Lower lobe of right lung (tissue), 2 donors: Measurements from ENCODE around the gene TESK1. TPM values are rescaled to one million over a fixed set of nuclear protein-coding genes. Genes with fewer than 3 reads are reported as not detected.

Experiments
- ATAC-seq, 2 donors: fragments of 200-7000 bp; cut with Tn5 transposase; one replicate each; pipeline ENCODE4 v1.9.1; 2020 to 2022; ENCODE audit warnings: mild to moderate bottlenecking in 2 of 2, moderate library complexity in 2 of 2
- DNase-seq: peaks from one replicate; pipeline ENCODE4 v3.0.0-alpha.2; 2020
- H3K27ac ChIP-seq: fragments of 200-600 bp; one replicate; pipeline ENCODE4 v1.8.0; 2022
- H3K27me3 ChIP-seq: fragments of 200-600 bp; one replicate; pipeline ENCODE4 v1.8.0; 2022; ENCODE audit warnings: low read depth
- H3K36me3 ChIP-seq: fragments of 200-600 bp; one replicate; pipeline ENCODE4 v1.8.0; 2022; ENCODE audit warnings: mild to moderate bottlenecking
- H3K4me1 ChIP-seq: fragments of 200-600 bp; one replicate; pipeline ENCODE4 v1.8.0; 2022
- H3K4me3 ChIP-seq: fragments of 200-600 bp; one replicate; pipeline ENCODE4 v1.8.0; 2022; ENCODE audit warnings: mild to moderate bottlenecking
- H3K9me3 ChIP-seq: fragments of 200-600 bp; one replicate; pipeline ENCODE4 v1.8.0; 2022
- intact Hi-C: fragments of 100-400 bp; cut with DNase I; formaldehyde crosslinking; loops from one replicate; pipeline ENCODE4 v1.11.0; 2022
- total RNA-seq: library from RNA; stranded (reverse); fragmentation: NEBNext Ultra II Directional; extraction: Animal tissue kit (Norgen Biotek cat#: 25700); gene quantifications from one replicate; pipeline ENCODE4 v1.2.1, GENCODE V29; 2021
- TF ChIP-seq, protein P1 (sequence below): fragments of 200-600 bp; IDR thresholded peaks from one replicate; pipeline ENCODE4 v1.8.0; 2022; ENCODE audit warnings: antibody characterized with exemption, mild to moderate bottlenecking
- donor health status: DM: no; HTN: yes; CAD: no; lungs with severe emphysema.

The TESK1 gene
- total RNA-seq, 1 donor from 2014 or later: 44.0 TPM

DNA sequence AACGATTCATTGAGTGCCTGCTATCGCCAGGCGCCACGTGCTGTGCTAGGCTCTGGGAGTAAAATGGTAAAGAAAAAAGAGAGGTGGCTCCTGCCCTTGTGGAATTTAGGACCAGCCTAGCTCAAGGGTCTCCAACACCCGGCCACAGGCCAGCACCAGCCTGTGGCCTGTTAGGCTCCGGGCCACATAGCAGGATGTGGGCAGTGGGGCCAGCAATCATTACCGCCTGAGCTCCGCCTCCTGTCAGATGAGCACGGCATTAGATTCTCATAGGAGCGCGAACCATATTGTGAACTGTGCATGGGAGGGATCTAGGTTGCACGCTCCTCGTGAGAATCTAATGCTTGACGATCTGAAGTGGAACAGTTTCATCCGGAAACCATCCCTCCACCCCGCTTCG is 51.3 kb downstream of the TESK1 start:
- peaks cover 49% of the 10 kb centered on the region for H3K4me1 ChIP-seq
- H3K4me3 ChIP-seq: no peak overlapping the region
- intact Hi-C loops: no loop called here
- H3K36me3 ChIP-seq: peaks cover 16% of the 10 kb centered on the region
- H3K9me3 ChIP-seq: no peaks in the 10 kb centered on the region
- DNase-seq (no peak), ATAC-seq (no peak)
- TF ChIP-seq, protein P1, sequence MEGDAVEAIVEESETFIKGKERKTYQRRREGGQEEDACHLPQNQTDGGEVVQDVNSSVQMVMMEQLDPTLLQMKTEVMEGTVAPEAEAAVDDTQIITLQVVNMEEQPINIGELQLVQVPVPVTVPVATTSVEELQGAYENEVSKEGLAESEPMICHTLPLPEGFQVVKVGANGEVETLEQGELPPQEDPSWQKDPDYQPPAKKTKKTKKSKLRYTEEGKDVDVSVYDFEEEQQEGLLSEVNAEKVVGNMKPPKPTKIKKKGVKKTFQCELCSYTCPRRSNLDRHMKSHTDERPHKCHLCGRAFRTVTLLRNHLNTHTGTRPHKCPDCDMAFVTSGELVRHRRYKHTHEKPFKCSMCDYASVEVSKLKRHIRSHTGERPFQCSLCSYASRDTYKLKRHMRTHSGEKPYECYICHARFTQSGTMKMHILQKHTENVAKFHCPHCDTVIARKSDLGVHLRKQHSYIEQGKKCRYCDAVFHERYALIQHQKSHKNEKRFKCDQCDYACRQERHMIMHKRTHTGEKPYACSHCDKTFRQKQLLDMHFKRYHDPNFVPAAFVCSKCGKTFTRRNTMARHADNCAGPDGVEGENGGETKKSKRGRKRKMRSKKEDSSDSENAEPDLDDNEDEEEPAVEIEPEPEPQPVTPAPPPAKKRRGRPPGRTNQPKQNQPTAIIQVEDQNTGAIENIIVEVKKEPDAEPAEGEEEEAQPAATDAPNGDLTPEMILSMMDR: no peak
- peak overlapping the region; percentile 97 for H3K27ac ChIP-seq
- no peaks in the 10 kb centered on the region for H3K27me3 ChIP-seq

DNA sequence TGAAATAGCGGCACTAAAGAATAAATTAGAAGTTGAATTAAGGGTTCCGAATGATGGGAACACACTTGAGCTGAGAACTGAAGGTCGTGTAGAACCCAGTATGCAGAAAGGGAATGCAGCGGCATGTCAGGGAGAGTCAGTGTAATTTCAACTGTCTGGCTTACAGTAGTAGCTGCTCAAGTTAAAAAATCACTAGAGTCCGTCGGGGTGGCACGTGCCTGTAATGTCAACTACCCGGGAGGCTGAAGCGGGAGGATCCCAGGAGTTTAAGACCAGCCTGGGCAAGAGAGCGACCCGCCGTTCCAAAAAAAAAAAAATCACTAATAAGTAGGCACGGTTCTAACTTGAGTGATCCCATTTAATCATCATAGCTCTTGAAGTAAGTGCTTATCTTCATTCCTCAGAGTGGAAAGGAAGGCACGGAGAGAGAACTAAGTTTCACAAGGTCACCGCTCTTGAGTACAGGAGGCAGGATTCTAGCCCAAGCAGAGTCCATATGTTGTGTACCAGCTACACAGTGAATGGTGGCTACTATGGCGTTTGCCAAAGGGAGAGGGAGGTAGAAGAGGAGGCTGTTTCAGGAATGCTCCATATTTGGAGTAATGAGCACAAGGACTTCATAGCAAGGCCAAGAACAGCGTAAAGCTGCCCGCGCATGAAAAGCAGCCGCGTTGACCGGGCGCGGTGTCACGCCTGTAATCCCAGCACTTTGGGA is 51.9 kb downstream of the TESK1 start:
- TF ChIP-seq, protein P1: no peak
- intact Hi-C loops: no loop called here
- ATAC-seq (peak; percentile 24 to 38), DNase-seq (no peak)
- Histone ChIP-seq H3K4me1 (peaks cover 47% of the 10 kb centered on the region), H3K27me3 (no peaks in the 10 kb centered on the region), H3K4me3 (peak overlapping the region; percentile 85), H3K9me3 (no peaks in the 10 kb centered on the region), H3K36me3 (peaks cover 21% of the 10 kb centered on the region), H3K27ac (peak overlapping the region; percentile 97)

DNA sequence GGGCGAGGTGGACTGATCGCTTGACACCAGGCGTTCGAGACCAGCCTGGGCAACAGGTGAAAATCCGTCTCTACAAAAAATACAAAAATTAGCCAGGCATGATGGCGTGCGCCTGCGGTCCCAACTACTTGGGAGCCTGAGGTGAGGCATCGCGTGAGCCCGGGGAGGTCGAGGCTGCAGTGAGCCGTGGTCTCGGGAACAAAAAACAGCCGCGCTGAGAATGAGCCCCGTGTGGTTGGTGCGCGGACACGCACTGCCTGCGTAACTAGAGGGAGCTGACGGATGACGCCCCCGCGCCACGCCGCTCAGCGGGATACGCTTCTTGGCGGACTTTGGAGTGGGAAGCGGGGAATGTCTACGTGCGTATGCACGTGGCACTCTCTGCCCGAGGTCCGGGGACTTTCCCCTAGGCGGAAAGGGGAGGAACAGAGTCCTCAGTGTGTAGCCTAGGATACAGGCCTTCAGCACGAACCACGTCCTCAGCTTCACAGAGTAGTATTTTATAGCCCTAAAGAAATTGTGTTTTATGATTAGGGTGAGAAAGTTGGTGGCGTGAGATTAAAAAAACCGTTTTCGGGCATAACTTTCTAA is 52.6 kb downstream of the TESK1 start, which contains the start of gene RMRP:
Gene RMRP, minus strand, starts transcription at position 474 of the 591 bp plus-strand sequence.
- Histone ChIP-seq H3K4me1 (peaks cover 41% of the 10 kb centered on the region), H3K27me3 (no peaks in the 10 kb centered on the region), H3K27ac (peak within 1 kb of the TSS; percentile 97), H3K9me3 (no peaks in the 10 kb centered on the region), H3K4me3 (peak within 1 kb of the TSS; percentile 85), H3K36me3 (peaks cover 21% of the 10 kb centered on the region)
- intact Hi-C loops: no loop called here
- TF ChIP-seq, protein P1: peak; percentile 53
- peak; percentile 98 for DNase-seq
- ATAC-seq: peak; percentile 97

DNA sequence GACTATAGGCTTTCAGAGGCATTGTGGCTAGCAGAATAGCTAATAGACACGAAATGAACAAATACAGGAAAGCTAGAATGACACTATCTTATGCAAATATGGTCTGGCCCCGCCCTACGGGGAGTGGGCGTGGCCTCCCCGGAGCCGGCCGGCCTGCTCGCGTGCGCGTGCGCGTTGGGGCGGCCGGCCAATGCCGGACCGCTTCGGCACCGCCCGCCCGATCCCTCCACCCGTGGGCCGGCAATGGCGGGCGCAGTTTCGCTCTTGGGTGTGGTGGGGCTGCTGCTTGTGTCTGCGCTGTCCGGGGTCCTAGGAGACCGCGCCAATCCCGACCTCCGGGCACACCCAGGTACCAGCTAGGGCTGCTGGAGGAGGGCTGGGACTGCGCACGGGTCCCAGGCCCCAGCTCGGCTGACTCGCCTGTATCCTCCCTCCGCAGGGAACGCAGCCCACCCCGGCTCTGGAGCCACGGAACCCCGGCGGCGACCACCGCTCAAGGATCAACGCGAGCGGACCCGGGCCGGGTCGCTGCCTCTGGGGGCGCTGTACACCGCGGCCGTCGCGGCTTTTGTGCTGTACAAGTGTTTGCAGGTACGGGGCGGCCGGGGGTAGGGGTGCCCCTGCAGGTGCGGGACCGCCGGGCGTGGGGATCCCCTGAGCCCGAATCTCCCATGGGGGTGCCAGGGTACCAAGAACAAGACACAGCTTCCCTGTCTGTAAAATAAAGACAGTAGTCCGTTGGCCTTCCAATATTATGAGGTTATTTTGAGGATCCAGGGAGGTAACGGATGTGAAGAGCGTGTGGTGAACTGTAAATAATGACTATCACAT is 53.3 kb downstream of the TESK1 start, which contains the start of gene CCDC107:
Gene CCDC107, plus strand, starts transcription at position 156 of the 831 bp plus-strand sequence. Its CDS starts 88 bp downstream, at position 244.
- ATAC-seq (peak; percentile 91 to 95), DNase-seq (peak; percentile 88)
- peaks cover 35% of the 10 kb centered on the region for H3K4me1 ChIP-seq
- H3K27me3 ChIP-seq: no peaks in the 10 kb centered on the region
- peaks cover 21% of the 10 kb centered on the region for H3K36me3 ChIP-seq
- peak within 1 kb of the TSS; percentile 97 for H3K27ac ChIP-seq
- H3K9me3 ChIP-seq: no peaks in the 10 kb centered on the region
- peak within 1 kb of the TSS; percentile 85 for H3K4me3 ChIP-seq
- intact Hi-C loops: no loop called here
- TF ChIP-seq, protein P1: peak; percentile 73

DNA sequence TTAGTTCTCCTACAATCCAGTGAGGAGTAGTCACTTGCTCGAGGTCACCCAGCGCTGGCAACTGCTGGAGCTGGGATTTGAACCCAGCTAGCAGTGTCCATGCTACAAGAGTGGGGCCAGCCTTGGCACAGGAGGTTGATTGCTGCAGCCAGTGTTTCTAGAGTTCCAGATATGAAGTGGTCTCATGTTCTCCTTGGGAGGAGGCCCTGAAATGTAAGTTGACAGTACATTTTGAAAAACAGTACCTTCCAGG is 53.8 kb downstream of the TESK1 start:
- ATAC-seq: peak in 1 of 2 donors; percentile 2
- no peaks in the 10 kb centered on the region for H3K27me3 ChIP-seq
- peak overlapping the region; percentile 85 for H3K4me3 ChIP-seq
- peak overlapping the region; percentile 97 for H3K27ac ChIP-seq
- peaks cover 34% of the 10 kb centered on the region for H3K4me1 ChIP-seq
- TF ChIP-seq, protein P1: no peak
- peaks cover 21% of the 10 kb centered on the region for H3K36me3 ChIP-seq
- H3K9me3 ChIP-seq: no peaks in the 10 kb centered on the region
- intact Hi-C loops: no loop called here
- DNase-seq: no peak
